NCI-H524 treated with DMSO at 0.1 percent for 48 hours (cell line): ENCODE measurements around the gene ARPP21.
"Not testable (repeated sequence)": the region's sequence is repeated elsewhere in the genome, so short reads cannot be mapped to it uniquely, and the experiment has no call there.

Experiments
- DNase-seq: peaks from one replicate; lab custom pipeline; 2025; lab: John Stamatoyannopoulos, UW

Gene ARPP21

DNA sequence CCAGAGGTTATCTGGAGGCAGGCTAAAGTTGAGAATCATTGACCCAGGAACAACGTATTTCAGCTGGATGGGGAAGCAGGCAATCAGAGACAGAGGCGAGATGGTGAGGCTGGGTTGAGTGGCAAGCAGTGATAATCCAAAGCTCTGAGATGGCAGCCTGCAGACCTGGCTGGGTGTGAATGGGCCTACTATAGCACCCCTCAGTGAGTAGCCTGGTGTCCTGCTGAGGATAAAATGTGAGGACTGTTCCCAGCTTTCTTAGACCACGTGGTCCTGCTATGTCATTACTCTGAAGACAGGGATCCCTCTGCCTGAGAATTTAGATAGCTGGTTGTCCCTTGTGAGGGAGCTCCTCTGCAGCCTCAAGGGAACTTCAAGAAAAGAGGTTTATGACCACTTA lies 141.5 kb downstream of the ARPP21 start:
- no peak for DNase-seq

DNA sequence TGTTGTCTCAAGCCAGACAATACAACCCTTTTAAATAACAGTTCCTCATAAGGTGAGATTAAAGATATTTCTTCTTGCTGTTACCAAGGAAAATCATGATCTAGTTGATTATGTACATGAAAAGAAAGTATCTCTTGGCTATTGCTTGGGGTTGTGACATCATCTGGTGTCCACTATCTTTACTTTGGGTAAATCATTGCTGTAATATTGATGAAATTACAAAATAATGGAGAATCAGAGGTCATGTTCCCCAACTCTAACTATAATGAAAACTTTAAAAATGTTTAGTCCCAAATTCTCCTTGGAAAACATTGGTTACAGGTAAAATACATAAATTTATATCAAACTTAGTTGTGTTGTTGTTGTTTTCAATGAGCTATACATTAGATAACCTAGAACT lies 142.2 kb downstream of the ARPP21 start:
- no peak for DNase-seq

DNA sequence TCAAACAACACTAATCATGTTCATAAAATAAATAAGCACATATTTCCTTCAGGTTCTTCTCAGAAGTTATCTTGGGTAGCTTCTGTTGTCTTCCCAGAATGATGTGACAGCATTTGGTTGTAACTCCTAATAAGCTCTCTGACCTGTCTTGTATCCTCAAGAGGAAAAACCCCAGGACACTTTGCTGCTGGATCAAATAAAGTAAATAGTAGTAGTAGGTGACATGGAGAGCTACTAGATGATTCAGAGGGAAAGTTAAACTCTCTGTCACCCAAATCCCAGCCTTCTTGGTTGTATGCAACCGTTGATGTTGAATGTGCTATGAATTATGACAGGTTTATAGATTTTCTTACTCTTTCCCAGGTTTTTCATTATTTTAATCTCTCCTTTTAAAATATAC lies 143.0 kb downstream of the ARPP21 start:
- no peak for DNase-seq

DNA sequence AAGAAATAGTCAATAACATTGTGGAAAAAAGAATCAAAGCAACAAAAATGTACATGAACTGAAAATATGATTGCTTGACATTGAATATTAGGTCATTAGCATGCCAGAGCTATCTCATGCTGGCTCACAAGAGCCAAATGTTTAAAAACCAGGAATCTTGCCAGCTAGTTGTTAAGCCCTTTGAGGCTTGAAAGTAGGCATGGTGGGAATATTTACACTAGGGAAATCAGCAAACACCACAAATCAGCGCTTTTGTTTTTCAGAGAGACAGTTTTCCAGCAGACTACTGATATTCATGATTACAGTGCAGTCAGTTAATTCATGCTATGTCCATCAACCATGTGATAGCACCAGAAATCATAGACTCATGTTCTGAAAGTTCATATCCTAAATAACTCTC lies 144.8 kb downstream of the ARPP21 start:
- DNase-seq, result no peak

DNA sequence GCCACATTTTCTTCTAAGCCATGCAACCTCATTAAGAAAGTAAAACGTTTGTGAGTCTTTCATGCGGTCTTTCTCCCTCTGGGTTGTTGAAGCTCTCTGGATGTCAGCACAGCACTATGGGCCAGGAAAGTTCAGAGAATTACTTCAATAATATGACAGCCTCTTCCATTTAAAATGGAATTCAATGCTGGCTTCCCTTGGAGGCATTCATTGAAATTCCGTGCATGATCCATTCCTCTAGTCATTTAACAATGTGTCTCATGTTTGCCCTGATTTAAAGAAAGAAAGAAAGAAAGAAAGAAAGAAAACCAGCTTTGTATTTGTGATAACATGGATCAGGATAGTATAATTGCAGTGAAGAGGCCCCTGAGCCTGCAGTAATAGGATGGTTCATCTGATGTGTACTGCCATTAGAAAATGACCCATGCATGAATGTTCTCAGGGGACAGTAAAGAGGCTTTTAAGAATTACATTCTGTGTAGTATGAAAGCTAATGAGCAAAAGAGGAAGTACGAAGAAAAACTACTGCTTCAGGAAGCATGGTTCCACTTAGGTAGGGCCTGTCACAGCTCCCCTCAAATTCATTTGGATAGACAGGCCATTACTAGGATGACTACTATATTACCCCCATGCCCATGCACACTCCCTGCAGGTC lies 146.0 kb downstream of the ARPP21 start:
- DNase-seq, result no peak

- DNase-seq, result no peak
Observed at GRCh38 chr3:35787936-35788335, 148.6 kb downstream of the ARPP21 start.

DNA sequence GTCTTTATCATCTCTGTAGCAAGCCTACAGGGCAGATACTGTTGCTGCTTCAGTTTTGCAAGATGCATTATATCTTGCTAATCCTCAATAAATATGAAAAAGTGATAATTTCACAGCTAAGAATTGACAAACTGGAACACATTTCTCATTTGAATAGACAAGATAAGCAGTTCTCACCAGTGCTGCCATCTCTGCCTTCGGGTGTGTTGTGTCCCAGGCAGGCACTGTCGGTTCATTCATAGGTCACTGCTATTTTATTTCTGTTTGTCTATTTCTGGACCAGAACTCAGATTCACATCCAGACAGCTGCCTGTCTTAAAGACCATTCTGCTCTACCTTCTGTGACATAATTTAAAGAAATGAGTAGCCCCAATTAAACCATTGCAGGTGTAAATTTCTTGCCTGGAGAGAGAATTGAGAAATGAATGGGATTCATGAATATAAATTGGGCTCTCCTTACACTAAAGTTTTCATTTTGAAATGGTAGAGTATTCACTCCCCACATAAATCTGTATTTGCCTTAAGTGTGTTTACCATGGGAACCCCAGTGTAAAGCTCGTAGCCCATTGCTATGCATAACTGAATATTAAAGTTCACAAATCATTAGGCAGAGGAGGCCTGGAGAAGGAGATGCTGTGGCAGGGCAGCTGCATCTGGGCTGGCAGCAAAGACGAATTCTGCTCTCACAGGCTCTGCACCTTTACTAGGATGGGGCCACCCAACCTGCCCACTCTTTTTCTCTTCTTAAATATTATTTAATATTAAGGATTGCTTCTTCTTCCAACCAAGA lies 149.9 kb downstream of the ARPP21 start:
- no peak for DNase-seq

DNA sequence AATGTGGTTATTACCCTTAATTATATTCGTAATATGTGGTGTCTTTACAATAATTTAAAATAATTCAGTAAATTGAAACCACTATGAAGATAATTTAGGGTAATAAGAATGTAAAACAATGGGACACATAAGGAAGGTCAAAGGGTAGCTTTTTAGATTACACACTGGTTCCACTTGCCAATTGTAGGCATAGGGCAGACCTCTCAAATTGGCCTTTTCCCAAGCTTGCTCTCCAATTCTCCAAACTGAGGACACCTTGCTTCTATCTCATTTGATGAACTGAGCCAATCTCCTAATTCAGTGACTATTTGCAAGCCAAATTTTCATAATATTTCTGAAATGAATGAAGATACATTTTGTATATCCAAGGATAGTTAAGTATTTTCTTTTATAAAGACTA lies 151.4 kb downstream of the ARPP21 start:
- no peak for DNase-seq

- no peak for DNase-seq
Observed at GRCh38 chr3:35793667-35794066, 154.3 kb downstream of the ARPP21 start.

DNA sequence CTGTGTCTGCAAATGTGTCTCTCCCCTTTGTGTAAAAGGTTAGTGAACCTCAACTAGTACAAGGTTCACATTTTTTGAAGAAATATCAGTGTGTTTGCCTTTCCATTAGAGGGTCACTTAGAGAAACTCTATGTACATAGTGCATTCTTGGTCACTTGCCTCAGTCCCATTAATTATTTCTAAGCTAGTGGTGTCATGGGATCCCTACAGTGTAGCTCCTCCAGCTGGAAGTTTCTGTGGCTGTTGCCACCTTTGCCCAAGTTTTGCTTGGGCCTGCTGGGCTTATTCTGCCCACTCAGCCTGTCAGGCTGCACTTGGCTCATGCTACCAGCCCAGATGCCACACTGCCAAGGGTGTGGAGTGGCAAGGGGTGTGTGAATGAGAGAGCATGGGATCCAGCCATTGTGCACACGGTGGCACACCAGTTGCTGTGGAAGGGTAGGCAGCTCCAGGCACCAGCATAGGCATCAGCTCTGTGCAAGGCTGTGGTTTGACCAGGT lies 161.7 kb downstream of the ARPP21 start:
- no peak for DNase-seq

DNA sequence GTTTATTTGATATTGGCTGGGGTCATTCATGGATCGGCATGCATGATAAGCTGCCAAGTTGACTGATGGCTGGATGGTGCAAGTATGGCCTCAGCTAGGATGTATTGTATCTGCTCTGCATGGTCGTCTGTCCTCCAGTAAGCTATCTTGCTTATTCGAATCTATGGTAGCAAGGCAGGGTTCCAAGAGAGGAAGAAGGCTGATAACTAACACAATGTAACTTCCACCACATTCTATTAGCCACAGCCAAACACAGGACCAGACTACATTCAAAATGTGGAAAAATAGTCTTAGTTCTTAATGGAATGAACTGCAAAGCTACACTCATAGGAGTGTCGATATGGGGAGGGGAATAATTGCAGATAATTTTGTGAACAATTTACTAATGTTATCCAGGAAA lies 175.2 kb downstream of the ARPP21 start:
- DNase-seq, result no peak

DNA sequence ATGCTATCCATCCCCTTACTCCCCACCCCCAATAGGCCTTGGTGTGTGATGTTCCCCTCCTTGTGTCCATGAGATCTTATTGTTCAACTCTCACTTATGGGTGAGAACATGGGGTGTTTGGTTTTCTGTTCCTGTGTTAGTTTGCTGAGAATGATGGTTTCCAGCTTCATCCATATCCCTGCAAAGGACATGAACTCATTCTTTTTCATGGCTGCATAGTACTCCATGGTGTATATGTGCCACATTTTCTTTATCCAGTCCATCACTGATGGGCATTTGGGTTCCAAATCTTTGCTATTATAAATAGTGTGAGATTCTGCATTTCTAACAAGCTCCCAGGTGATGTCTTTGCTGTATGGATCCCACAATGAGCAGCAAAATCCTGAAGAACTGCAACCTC lies 176.5 kb downstream of the ARPP21 start:
- DNase-seq, result not testable (repeated sequence)

DNA sequence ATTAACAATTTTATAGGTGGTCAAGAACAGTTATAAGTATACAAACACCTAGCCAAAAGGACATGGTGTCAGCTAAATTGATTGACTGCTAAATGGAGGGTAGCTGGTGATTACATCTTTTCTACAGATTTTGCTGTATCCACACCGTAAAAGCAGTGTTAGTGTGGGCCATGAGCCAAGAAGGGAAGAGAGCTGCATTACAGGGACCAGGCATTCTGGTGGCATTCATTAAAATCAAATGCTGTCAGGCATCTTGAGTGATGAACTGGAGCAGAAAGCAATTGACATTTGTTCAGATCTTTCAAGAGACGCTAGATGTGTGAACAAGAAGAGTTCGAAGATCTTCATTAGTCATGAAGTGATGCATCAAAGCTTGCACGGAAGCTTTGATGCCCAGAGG lies 177.9 kb downstream of the ARPP21 start:
- no peak for DNase-seq

GRCh38 chr3:35832140-35832571 lies 192.8 kb downstream of the ARPP21 start:
- DNase-seq, result no peak
